ENCODE results near the gene LPIN3.

Gene LPIN3

DNA sequence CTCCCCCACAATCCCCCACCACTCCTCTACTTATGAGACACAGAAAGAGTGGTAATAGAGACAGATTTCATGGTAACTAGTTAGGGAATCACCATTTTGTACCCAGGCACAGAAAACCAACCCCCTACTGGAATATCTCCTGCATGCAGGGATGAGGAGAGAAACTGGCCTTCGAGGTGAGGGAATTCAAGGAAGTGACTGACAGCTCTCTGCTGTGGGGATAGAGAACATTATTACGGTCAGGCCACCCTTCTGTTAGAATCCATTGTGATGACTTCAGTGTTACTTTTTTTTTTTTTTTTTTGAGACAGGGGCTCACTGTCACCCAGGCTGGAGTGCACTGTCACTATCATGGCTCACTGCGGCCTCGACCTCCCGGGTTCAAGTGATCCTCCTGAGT is 13.4 kb upstream of the LPIN3 start:
- Histone ChIP-seq H3K9me3 (ENCODE audit: control insufficient read depth, insufficient read depth, low read length) (no peaks in the 10 kb centered on the region), H3K27ac (ENCODE audit: low read length) (no peak overlapping the region), H3K27me3 (ENCODE audit: control insufficient read depth, insufficient read depth, low read length) (no peaks in the 10 kb centered on the region), H3K4me3 (ENCODE audit: low read length) (no peak overlapping the region), H3K4me1 (ENCODE audit: control insufficient read depth, insufficient read depth, low read length) (no peaks in the 10 kb centered on the region), H3K36me3 (ENCODE audit: control insufficient read depth, insufficient read depth, low read length) (no peaks in the 10 kb centered on the region)
- DNase-seq (ENCODE audit: low read depth, low spot score), result no peak
- no CpG with 5 or more reads among the region's 5 CpGs for WGBS (ENCODE audit: insufficient coverage, insufficient read length)

DNA sequence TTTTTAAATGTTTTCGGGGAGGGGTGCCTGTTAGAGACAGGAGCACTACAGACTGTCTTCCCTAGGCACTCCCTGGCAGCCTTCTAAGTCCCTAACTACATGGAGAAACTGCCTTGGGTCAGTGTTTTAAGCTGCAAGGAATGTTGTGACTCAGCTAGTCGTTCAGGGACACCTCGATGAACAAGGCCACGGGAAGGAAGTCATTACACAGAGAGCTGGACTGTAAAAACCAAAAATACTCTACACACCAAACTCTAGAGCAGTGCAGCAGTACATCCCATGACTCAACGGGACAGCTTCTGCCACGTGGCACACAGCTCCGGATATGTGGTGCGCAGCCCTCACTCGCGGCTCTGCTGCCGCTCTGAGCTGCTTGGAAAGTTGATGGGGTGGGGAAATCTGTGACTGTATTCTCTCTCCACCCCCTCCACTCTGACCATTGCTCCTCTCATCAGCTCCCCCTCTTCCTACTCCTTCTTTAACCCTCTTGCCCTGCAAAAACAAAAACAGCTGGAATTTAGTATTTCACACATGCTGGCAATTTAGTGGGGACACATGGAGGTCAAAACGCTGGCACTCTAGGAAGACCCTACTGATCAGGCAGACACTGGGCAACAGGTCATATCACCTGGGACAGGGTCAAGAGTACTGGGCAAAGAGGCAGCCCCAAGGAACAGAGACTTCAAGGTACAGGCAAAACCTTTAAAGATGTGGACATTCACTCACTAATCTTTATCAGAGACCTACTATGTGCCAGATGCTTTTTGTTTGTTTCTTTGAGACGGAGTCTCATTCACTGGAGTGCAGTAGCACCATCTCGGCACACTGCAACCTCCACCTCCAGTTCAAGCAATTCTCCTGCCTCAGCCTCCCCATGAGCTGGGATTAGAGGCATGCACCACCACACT is 10.9 kb upstream of the LPIN3 start:
- no CpG with 5 or more reads among the region's 14 CpGs for WGBS (ENCODE audit: insufficient coverage, insufficient read length)
- no peaks in the 10 kb centered on the region for H3K36me3 ChIP-seq (ENCODE audit: control insufficient read depth, insufficient read depth, low read length)
- DNase-seq (ENCODE audit: low read depth, low spot score), result no peak
- no peak overlapping the region for H3K4me3 ChIP-seq (ENCODE audit: low read length)
- no peaks in the 10 kb centered on the region for H3K27me3 ChIP-seq (ENCODE audit: control insufficient read depth, insufficient read depth, low read length)
- H3K9me3 ChIP-seq (ENCODE audit: control insufficient read depth, insufficient read depth, low read length), result no peaks in the 10 kb centered on the region
- no peak overlapping the region for H3K27ac ChIP-seq (ENCODE audit: low read length)
- H3K4me1 ChIP-seq (ENCODE audit: control insufficient read depth, insufficient read depth, low read length), result no peaks in the 10 kb centered on the region

DNA sequence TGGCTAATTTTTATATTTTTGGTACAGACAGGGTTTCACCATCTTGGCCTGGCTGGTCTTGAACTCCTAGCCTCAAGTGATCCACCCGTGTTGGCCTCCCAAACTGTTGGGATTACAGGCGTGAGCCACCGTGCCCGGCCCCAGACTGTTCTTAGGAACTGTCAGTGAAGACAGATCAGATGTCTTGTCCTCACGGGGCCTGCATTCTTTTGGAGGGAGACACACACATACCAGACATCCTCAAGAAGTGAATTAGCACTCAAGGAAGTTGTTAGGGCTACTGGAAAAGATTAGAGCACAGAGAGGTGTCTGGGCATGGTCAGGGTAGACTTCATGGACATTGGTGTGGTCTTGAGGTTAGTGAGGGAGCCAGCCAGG is 10.3 kb upstream of the LPIN3 start:
- no peaks in the 10 kb centered on the region for H3K9me3 ChIP-seq (ENCODE audit: control insufficient read depth, insufficient read depth, low read length)
- DNase-seq (ENCODE audit: low read depth, low spot score), result no peak
- H3K4me1 ChIP-seq (ENCODE audit: control insufficient read depth, insufficient read depth, low read length), result no peaks in the 10 kb centered on the region
- H3K36me3 ChIP-seq (ENCODE audit: control insufficient read depth, insufficient read depth, low read length), result no peaks in the 10 kb centered on the region
- WGBS (ENCODE audit: insufficient coverage, insufficient read length), result no CpG with 5 or more reads among the region's 5 CpGs
- H3K4me3 ChIP-seq (ENCODE audit: low read length), result no peak overlapping the region
- H3K27me3 ChIP-seq (ENCODE audit: control insufficient read depth, insufficient read depth, low read length), result no peaks in the 10 kb centered on the region
- H3K27ac ChIP-seq (ENCODE audit: low read length), result no peak overlapping the region

DNA sequence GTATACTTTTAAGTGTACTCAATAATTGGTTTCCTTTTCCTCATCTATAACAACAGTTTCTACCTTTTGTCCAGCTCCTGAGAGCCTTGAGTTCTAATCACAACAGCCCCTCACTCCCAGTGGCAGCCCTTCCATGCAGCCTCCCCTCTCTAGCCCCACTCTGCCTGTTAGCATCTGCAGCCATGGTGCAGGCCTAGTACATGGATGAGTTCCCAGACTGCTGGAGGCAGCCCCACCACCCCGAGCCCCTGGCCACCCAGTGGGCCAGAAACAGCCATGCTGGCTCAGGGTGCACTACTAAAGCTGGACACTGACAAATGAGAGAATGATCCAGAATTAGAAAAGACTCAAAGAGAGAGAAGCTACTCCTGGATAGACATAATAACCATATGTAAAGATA is 9.7 kb upstream of the LPIN3 start:
- no peaks in the 10 kb centered on the region for H3K9me3 ChIP-seq (ENCODE audit: control insufficient read depth, insufficient read depth, low read length)
- no peaks in the 10 kb centered on the region for H3K27me3 ChIP-seq (ENCODE audit: control insufficient read depth, insufficient read depth, low read length)
- H3K36me3 ChIP-seq (ENCODE audit: control insufficient read depth, insufficient read depth, low read length), result no peaks in the 10 kb centered on the region
- no peak for DNase-seq (ENCODE audit: low read depth, low spot score)
- H3K4me3 ChIP-seq (ENCODE audit: low read length), result no peak overlapping the region
- WGBS (ENCODE audit: insufficient coverage, insufficient read length), result no CpG with 5 or more reads among the region's 1 CpG
- no peak overlapping the region for H3K27ac ChIP-seq (ENCODE audit: low read length)
- no peaks in the 10 kb centered on the region for H3K4me1 ChIP-seq (ENCODE audit: control insufficient read depth, insufficient read depth, low read length)

DNA sequence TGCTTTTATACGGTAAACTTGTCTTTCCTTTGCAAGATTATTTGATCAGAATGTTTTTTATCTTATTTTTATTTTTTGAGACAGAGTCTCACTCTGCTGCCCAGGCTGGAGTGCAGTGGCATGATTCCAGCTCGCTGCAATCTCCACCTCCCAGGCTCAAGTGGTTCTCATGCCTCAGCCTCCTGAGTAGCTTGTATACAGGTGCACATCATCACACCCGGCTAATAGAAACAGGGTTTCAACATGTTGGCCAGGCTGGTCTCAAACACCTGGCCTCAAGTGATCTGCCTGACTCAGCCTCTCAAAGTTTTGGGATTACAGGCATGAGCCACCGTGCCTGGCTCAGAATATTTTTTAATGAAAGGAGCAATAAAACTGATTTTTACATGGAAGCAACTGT is 8.9 kb upstream of the LPIN3 start:
- Histone ChIP-seq H3K4me3 (ENCODE audit: low read length) (no peak overlapping the region), H3K27ac (ENCODE audit: low read length) (no peak overlapping the region), H3K27me3 (ENCODE audit: control insufficient read depth, insufficient read depth, low read length) (no peaks in the 10 kb centered on the region), H3K4me1 (ENCODE audit: control insufficient read depth, insufficient read depth, low read length) (no peaks in the 10 kb centered on the region), H3K9me3 (ENCODE audit: control insufficient read depth, insufficient read depth, low read length) (no peaks in the 10 kb centered on the region), H3K36me3 (ENCODE audit: control insufficient read depth, insufficient read depth, low read length) (no peaks in the 10 kb centered on the region)
- no peak for DNase-seq (ENCODE audit: low read depth, low spot score)
- WGBS (ENCODE audit: insufficient coverage, insufficient read length), result no CpG with 5 or more reads among the region's 4 CpGs

DNA sequence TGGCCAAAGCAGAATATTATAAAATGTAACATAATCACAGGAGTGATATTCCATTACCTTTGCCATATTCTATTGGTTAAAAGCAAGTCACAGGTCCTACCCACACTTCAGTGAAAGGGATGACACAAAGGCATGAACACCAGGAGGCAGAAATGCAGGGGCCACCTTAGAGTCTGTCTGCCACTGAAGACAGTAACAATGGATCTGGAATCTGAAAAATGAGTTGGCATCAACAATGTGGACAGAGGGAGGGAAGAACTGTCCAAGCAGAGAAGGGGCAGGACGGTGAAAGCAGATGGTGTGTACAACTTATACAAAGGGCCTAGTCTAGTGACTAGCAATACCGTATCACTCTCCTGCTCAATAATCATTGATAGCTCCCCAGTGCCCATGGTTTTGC is 6.6 kb upstream of the LPIN3 start:
- Histone ChIP-seq H3K36me3 (ENCODE audit: control insufficient read depth, insufficient read depth, low read length) (no peaks in the 10 kb centered on the region), H3K4me1 (ENCODE audit: control insufficient read depth, insufficient read depth, low read length) (no peaks in the 10 kb centered on the region), H3K9me3 (ENCODE audit: control insufficient read depth, insufficient read depth, low read length) (no peaks in the 10 kb centered on the region), H3K27ac (ENCODE audit: low read length) (no peak overlapping the region), H3K4me3 (ENCODE audit: low read length) (no peak overlapping the region), H3K27me3 (ENCODE audit: control insufficient read depth, insufficient read depth, low read length) (no peaks in the 10 kb centered on the region)
- no peak for DNase-seq (ENCODE audit: low read depth, low spot score)
- no CpG with 5 or more reads among the region's 2 CpGs for WGBS (ENCODE audit: insufficient coverage, insufficient read length)

DNA sequence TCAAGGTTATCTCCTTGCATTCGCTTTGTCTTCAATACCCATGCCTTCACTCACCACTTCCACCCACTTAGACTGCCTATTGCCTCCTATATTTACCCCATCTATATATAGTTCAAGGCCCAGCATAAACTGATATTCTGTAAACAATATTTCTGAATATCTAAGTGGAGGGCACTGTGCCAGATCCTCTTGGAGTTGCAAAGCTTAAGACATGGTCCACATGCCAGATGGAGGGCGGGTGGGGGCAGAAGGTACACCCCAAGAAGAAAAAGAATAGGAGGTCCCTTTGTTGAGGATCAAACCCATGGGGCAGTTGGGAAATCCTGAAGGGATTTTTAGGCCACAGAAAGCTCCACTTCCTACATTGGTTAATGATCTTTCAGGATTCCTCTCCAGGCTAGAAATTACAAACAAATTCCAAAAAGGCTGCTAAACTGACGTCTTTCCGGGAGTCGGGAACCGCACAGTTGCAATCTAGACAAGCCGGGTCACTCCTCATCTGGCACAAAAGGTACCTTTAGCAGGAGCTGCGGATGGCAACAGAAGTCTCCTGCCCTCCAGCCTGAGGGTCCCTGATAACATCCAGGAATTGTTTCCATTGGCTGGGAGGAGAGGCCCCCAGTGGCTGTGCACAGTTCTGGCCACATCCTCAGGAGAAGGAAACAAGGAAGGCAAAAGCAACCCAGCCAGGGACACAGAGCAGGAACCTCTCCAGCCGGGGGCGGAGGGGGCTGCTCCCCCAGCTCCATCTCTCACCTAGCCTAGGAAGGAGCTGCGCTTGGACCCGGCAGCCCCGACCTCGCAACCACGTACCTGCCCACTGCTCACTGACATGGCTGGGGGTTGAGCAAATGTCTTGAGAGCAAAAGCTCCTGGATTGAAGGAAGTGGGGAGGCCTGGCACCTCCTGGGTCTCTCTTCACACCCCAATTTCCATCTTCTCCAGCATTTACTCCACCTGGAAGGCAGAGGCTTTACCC is 5.9 kb upstream of the LPIN3 start:
- no peak for DNase-seq (ENCODE audit: low read depth, low spot score)

DNA sequence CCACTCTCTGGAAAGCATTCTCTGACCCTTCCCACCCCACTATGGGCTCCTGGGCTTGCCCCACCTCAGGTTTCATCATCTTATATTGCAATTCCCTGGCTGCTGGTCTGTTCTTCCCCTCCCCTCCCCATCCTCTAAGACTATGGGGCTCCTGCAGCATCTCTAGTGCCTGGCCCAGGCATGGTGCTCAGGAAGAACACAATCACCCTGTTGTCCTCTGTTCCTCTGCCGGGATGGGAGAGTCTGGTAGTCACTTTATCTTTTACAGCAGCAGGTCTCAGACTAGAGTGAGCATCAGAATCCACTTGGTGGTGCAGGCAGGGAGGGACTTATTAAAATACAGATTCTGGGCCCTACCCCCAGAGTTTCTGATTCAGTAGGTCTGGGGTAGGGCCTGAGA is 5.0 kb upstream of the LPIN3 start:
- WGBS (ENCODE audit: insufficient coverage, insufficient read length), result no CpG with 5 or more reads among the region's 1 CpG

More for the DNA sequence above, 5.9 kb upstream of the LPIN3 start:
- no peak overlapping the region for H3K27ac ChIP-seq (ENCODE audit: low read length)
- no peaks in the 10 kb centered on the region for H3K9me3 ChIP-seq (ENCODE audit: control insufficient read depth, insufficient read depth, low read length)
- peaks cover 2% of the 10 kb centered on the region; the same call in 1 of the 2 replicates for H3K4me1 ChIP-seq (ENCODE audit: control insufficient read depth, insufficient read depth, low read length)
- no CpG with 5 or more reads among the region's 15 CpGs for WGBS (ENCODE audit: insufficient coverage, insufficient read length)
- H3K4me3 ChIP-seq (ENCODE audit: low read length), result no peak overlapping the region
- peaks cover 3% of the 10 kb centered on the region; the same call in 1 of the 2 replicates for H3K27me3 ChIP-seq (ENCODE audit: control insufficient read depth, insufficient read depth, low read length)
- no peaks in the 10 kb centered on the region for H3K36me3 ChIP-seq (ENCODE audit: control insufficient read depth, insufficient read depth, low read length)

DNA sequence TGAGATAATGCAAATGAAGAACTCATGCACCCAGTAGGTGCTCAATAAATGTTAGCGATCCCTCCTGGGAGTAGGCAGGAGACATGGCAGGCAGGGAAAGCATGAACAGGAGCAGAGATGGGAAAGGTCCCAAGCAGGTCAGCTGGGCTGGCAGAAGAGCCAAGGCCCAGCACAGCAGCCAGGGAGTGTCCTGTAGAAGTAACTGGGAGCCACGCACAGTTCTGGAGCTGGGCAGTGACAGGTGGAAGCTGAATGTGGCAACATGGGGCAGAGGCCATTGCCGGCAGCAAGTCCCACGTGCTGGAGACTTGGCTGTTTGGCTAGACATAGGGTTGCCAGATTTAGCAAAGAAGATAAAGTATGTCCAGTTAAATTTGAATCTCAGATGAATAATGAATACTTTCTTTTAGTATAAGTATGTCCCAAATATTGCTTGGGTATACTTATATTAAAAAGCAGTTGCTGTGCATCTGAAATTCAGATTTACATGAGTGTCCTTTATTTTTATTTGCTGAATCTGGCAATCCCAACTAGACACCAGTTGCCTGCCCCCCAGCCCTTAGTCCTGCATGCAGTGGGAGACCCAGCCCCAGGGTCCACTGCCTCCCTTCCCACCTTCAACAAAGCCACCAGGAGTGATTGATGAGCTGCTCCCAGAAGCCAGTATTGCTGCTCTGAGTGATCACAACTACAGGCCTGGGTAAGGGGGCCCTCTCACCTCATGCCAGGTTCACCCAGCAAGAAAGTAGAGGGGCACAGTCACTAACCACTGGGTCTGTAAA is 3.7 kb upstream of the LPIN3 start:
- H3K4me1 ChIP-seq (ENCODE audit: control insufficient read depth, insufficient read depth, low read length), result peaks cover 5% of the 10 kb centered on the region; the same call in 1 of the 2 replicates
- H3K4me3 ChIP-seq (ENCODE audit: low read length), result no peak overlapping the region
- peaks cover 3% of the 10 kb centered on the region; the same call in 1 of the 2 replicates for H3K27me3 ChIP-seq (ENCODE audit: control insufficient read depth, insufficient read depth, low read length)
- DNase-seq (ENCODE audit: low read depth, low spot score), result no peak
- H3K9me3 ChIP-seq (ENCODE audit: control insufficient read depth, insufficient read depth, low read length), result no peaks in the 10 kb centered on the region
- WGBS (ENCODE audit: insufficient coverage, insufficient read length), result no CpG with 5 or more reads among the region's 4 CpGs
- H3K27ac ChIP-seq (ENCODE audit: low read length), result no peak overlapping the region
- no peaks in the 10 kb centered on the region for H3K36me3 ChIP-seq (ENCODE audit: control insufficient read depth, insufficient read depth, low read length)

More for the DNA sequence above, 5.0 kb upstream of the LPIN3 start:
- Histone ChIP-seq H3K27me3 (ENCODE audit: control insufficient read depth, insufficient read depth, low read length) (peaks cover 3% of the 10 kb centered on the region; the same call in 1 of the 2 replicates), H3K27ac (ENCODE audit: low read length) (no peak overlapping the region), H3K36me3 (ENCODE audit: control insufficient read depth, insufficient read depth, low read length) (no peaks in the 10 kb centered on the region), H3K9me3 (ENCODE audit: control insufficient read depth, insufficient read depth, low read length) (no peaks in the 10 kb centered on the region), H3K4me3 (ENCODE audit: low read length) (no peak overlapping the region), H3K4me1 (ENCODE audit: control insufficient read depth, insufficient read depth, low read length) (peaks cover 2% of the 10 kb centered on the region; the same call in 1 of the 2 replicates)
- no peak for DNase-seq (ENCODE audit: low read depth, low spot score)

DNA sequence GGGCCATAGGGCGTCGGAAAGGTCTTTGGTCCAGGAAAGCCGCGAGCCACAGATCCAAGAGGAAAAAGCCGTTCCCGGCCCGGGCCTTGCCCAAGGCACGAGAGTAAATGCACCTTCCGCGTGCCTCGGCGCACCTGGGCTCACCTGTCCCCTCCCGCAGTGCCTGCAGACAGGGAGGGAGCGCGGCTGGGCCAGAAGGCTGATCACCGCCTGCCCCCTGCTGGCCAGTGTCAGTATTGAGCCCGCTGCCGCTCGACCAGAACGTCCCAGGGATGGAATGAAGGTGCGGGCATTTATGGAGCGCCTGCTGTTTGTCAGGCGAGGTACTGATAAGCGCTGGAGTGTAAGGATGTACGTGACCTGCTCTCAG is 679 bp upstream of the LPIN3 start:
- Histone ChIP-seq H3K27ac (ENCODE audit: low read length) (no peak overlapping the region), H3K4me1 (ENCODE audit: control insufficient read depth, insufficient read depth, low read length) (peaks cover 5% of the 10 kb centered on the region; the same call in 1 of the 2 replicates), H3K27me3 (ENCODE audit: control insufficient read depth, insufficient read depth, low read length) (peaks cover 3% of the 10 kb centered on the region; the same call in 1 of the 2 replicates), H3K36me3 (ENCODE audit: control insufficient read depth, insufficient read depth, low read length) (no peaks in the 10 kb centered on the region), H3K9me3 (ENCODE audit: control insufficient read depth, insufficient read depth, low read length) (no peaks in the 10 kb centered on the region), H3K4me3 (ENCODE audit: low read length) (peak overlapping the region; percentile 23; the same call in 1 of the 2 replicates)
- DNase-seq (ENCODE audit: low read depth, low spot score), result peak; percentile 91
- no CpG with 5 or more reads among the region's 25 CpGs for WGBS (ENCODE audit: insufficient coverage, insufficient read length)

Data from iPS DF 6.9 (cell line).